ENCODE measurements around the gene RNASEH2C.

The RNASEH2C gene

GRCh38 chr11:65727865-65728264 lies 7.3 kb upstream of the RNASEH2C start:
- H3K27ac ChIP-seq = no peak overlapping the region
- no peak for TF ChIP-seq ZFX (IDR thresholded peaks at IDR 0.05; ENCODE audit: borderline replicate concordance)
- TF ChIP-seq CTCF (IDR thresholded peaks at IDR 0.05) = no peak

DNA sequence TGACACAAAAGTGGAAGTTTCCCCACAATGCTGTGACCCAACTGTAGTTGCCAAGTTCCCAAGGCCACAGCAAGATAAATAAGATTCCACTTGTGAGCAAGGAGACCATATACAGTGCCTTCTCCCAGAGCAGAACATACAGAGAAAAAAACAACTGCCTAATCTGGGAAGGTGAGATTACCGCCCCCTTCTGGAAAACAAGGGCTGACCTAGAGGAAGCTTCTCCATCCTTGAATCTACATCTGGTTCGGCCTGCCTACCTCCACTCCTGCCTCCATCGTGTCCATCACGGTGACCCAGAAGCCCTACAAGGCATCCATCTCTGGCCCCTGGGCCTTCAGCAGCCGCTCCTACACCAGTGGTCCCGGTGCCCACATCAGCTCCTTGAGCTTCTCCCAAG lies 6.1 kb upstream of the RNASEH2C start:
- TF ChIP-seq ZFX (IDR thresholded peaks at IDR 0.05; ENCODE audit: borderline replicate concordance) = no peak
- peak; percentile 28; the same call in 1 of the 2 replicates for TF ChIP-seq CTCF (IDR thresholded peaks at IDR 0.05)
- H3K27ac ChIP-seq = no peak overlapping the region

GRCh38 chr11:65722261-65722660 lies 1.7 kb upstream of the RNASEH2C start:
- no peak overlapping the region for H3K27ac ChIP-seq
- TF ChIP-seq CTCF (IDR thresholded peaks at IDR 0.05) = no peak
- TF ChIP-seq ZFX (IDR thresholded peaks at IDR 0.05; ENCODE audit: borderline replicate concordance) = no peak

DNA sequence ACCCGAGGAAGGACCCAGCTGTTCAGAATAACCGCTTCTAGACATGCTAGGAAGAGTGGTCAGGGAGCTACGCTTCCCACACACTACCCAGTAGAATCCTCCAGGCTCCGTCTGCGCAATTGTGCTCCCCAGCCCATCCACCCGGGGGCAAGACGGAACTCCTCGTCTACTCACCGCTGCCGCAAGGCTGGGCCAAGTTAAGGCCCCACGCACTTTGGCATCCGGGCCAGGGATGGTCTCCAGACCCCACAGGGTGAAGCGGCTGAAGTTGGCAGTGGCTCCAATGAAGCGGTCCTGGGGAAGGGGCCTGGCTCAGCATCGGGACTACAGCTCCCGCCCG lies 757 bp downstream of the RNASEH2C start:
- H3K27ac ChIP-seq = peak overlapping the region; percentile 86

DNA sequence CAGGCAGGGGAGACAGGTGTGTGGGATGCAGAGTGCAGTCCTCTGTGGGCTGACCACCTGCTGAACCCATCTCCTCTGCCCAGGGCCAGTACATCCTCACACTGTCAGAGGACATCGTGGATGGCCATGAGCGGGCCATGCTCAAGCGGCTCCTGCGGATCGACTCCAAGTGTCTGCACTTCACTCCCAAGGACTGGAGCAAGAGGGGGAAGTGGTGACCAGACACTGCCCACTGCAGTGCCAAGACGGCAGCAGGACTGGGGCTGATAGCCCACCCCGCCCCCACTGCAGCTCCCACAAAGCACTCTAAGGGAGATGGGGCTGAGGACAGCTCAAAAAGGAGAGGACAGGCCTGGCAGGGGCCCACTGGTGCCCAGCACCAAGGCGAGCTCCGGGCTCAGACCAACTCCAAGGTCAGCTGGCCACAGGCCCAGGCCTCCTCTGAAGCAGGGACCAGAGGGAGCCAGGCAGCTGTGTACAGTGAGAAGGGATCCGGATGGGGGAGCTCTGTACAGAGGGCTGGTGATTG lies 1.6 kb downstream of the RNASEH2C start:
- H3K27ac ChIP-seq = peak overlapping the region; percentile 86; the same call in 1 of the 2 replicates
- TF ChIP-seq ZFX (IDR thresholded peaks at IDR 0.05; ENCODE audit: borderline replicate concordance) = no peak
- no peak for TF ChIP-seq CTCF (IDR thresholded peaks at IDR 0.05)

More for the DNA sequence above, 757 bp downstream of the RNASEH2C start:
- no peak for TF ChIP-seq ZFX (IDR thresholded peaks at IDR 0.05; ENCODE audit: borderline replicate concordance)
- TF ChIP-seq CTCF (IDR thresholded peaks at IDR 0.05) = 0 out of 2 replicates have a peak, but pooled peaks have one; percentile 4

DNA sequence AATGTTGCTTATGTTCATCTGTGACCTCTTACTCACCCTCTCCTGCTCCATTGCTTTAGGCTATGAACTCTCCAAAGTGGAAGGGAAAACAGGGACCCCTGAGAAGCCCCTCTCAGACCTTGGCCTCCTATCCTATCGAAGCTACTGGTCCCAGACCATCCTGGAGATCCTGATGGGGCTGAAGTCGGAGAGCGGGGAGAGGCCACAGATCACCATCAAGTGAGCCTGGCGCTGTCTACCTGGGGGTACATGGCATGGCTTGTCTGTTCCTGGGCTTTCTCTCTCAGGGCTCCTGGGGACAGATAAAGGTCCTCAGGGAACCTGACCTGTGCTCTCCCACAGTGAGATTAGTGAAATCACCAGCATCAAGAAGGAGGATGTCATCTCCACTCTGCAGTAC lies 2.1 kb downstream of the RNASEH2C start:
- H3K27ac ChIP-seq = peak overlapping the region; percentile 86; the same call in 1 of the 2 replicates
- no peak for TF ChIP-seq ZFX (IDR thresholded peaks at IDR 0.05; ENCODE audit: borderline replicate concordance)
- no peak for TF ChIP-seq CTCF (IDR thresholded peaks at IDR 0.05)

GRCh38 chr11:65717906-65718305 lies 2.7 kb downstream of the RNASEH2C start:
- H3K27ac ChIP-seq = peak overlapping the region; percentile 18; the same call in 1 of the 2 replicates
- TF ChIP-seq CTCF (IDR thresholded peaks at IDR 0.05) (no peak), ZFX (IDR thresholded peaks at IDR 0.05; ENCODE audit: borderline replicate concordance) (no peak)
